WTC11 (cell line): ENCODE results near the gene ACSL4. TPM values are rescaled to one million over a fixed set of nuclear protein-coding genes. Genes with fewer than 3 reads are reported as not detected.

ENCODE experiments used
- ATAC-seq: fragments of 200-7000 bp; cut with Tn5 transposase; 2 replicates; pipeline ENCODE4 v1.10.0; 2021; ENCODE audit warnings: mild to moderate bottlenecking, moderate library complexity
- Bru-seq: library from RNA; stranded (reverse); fragments of 400-500 nt; gene quantifications from one replicate; lab custom pipeline; 2021; lab: Mats Ljungman, UMichigan
- CTCF ChIA-PET: fragments of 300-600 bp; sonication (Branson Sonifier 250); formaldehyde crosslinking; loops from one replicate; lab custom pipeline; 2021; ENCODE audit warnings: antibody characterized with exemption; lab: Charles Lee
- POLR2A ChIA-PET: fragments of 350-600 bp; sonication (Branson Sonifier 250); formaldehyde crosslinking; loops from one replicate; lab custom pipeline; 2021; ENCODE audit warnings: antibody characterized with exemption; lab: Charles Lee
- DNase-seq: peaks from one replicate; pipeline ENCODE4 v3.0.0; 2021; ENCODE audit warnings: low spot score
- H3K27ac Mint-ChIP-seq: 2 replicates; pipeline ENCODE4 v1.8.0; 2021; ENCODE audit warnings: mixed read lengths
- H3K27me3 Mint-ChIP-seq: 2 replicates; pipeline ENCODE4 v1.8.0; 2021; ENCODE audit warnings: low read depth, mild to moderate bottlenecking, moderate library complexity, mixed read lengths
- H3K36me3 Mint-ChIP-seq: 2 replicates; pipeline ENCODE4 v1.8.0; 2021; ENCODE audit warnings: mixed read lengths
- H3K4me1 Mint-ChIP-seq: 2 replicates; pipeline ENCODE4 v1.8.0; 2022; ENCODE audit warnings: mixed read lengths
- H3K4me3 Mint-ChIP-seq: 2 replicates; pipeline ENCODE4 v1.8.0; 2021; ENCODE audit warnings: mild to moderate bottlenecking, moderate library complexity, mixed read lengths
- H3K9me3 Mint-ChIP-seq: 2 replicates; pipeline ENCODE4 v1.8.0; 2021; ENCODE audit warnings: mixed read lengths
- CBFB ChIP-seq: sonication (generic); formaldehyde crosslinking; IDR thresholded peaks from 2 replicates; pipeline ENCODE4 v1.8.1; 2022; ENCODE audit warnings: mild to moderate bottlenecking, low read depth, missing genetic modification reagents
- E2F4 ChIP-seq: sonication (generic); formaldehyde crosslinking; IDR thresholded peaks from 2 replicates; pipeline ENCODE4 v1.8.1; 2022; ENCODE audit warnings: low read depth, mild to moderate bottlenecking, moderate library complexity, missing genetic modification reagents, borderline replicate concordance
- MLX ChIP-seq: sonication (generic); formaldehyde crosslinking; IDR thresholded peaks from 2 replicates; pipeline ENCODE4 v1.8.1; 2023; ENCODE audit warnings: mild to moderate bottlenecking, missing genetic modification reagents, moderate library complexity
- MYBL2 ChIP-seq: sonication (generic); formaldehyde crosslinking; IDR thresholded peaks from 2 replicates; pipeline ENCODE4 v1.8.1; 2023; ENCODE audit warnings: mild to moderate bottlenecking, moderate library complexity, missing genetic modification reagents
- PRDM15 ChIP-seq: sonication (generic); formaldehyde crosslinking; IDR thresholded peaks from 2 replicates; pipeline ENCODE4 v1.8.0; 2022; ENCODE audit warnings: missing genetic modification reagents
- RORB ChIP-seq: fragments of 250-450 bp; sonication (Bioruptor Pico); IDR thresholded peaks from 2 replicates; pipeline ENCODE4 v1.9.0; 2021; ENCODE audit warnings: mild to moderate bottlenecking
- SP1 ChIP-seq: sonication (generic); formaldehyde crosslinking; conservative IDR thresholded peaks from 2 replicates; pipeline ENCODE4 v1.8.1; 2022; ENCODE audit warnings: missing genetic modification reagents
- TP53 ChIP-seq: sonication (generic); formaldehyde crosslinking; IDR thresholded peaks from 2 replicates; pipeline ENCODE4 v1.8.1; 2023; ENCODE audit warnings: mild to moderate bottlenecking, missing genetic modification reagents
- ZNF232 ChIP-seq: sonication (generic); formaldehyde crosslinking; IDR thresholded peaks from 2 replicates; pipeline ENCODE4 v1.8.0; 2022; ENCODE audit warnings: mild to moderate bottlenecking, missing genetic modification reagents
- ZNF423 ChIP-seq: fragments of 250-450 bp; sonication (Bioruptor Pico); IDR thresholded peaks from 2 replicates; pipeline ENCODE4 v2.1.2; 2022; ENCODE audit warnings: mild to moderate bottlenecking, moderate library complexity
- ZNF425 ChIP-seq: fragments of 250-450 bp; sonication (Bioruptor Pico); conservative IDR thresholded peaks from 2 replicates; pipeline ENCODE4 v1.9.0; 2021; ENCODE audit warnings: mild to moderate bottlenecking
- long read RNA-seq, 3 experiments: library from RNA in 1 of 3; library from capped mRNA in 1 of 3; library from polyadenylated mRNA in 1 of 3; unstranded in 2 of 3; stranded (forward) in 1 of 3; transcript quantifications; one replicate each; pipeline ENCODE4 v2.0.0, GENCODE V29; 2021
- total RNA-seq: library from RNA; stranded (reverse); gene quantifications from 3 replicates; pipeline ENCODE4 v1.2.3, GENCODE V29; 2021
- TF ChIP-seq, protein P1 (sequence below): sonication (generic); formaldehyde crosslinking; IDR thresholded peaks from 2 replicates; pipeline ENCODE4 v1.8.0; 2022; ENCODE audit warnings: mild to moderate bottlenecking, missing genetic modification reagents

Gene ACSL4
- total RNA-seq (46.7 to 57.7 TPM (median 47.2 TPM) in 3 replicates), Bru-seq, nascent RNA (percentile 76 among the genes with signal in this experiment)
- long read RNA-seq, experiment 1, full-length matches to known transcripts: 25 of 249 reads
- long read RNA-seq, experiment 1, partial matches to known transcripts: 29 of 249 reads
- long read RNA-seq, experiment 1, other reads (novel, unspliced or antisense): 195 of 249 reads
- long read RNA-seq, experiment 2, full-length matches to known transcripts: 5 of 93 reads
- long read RNA-seq, experiment 2, partial matches to known transcripts: 16 of 93 reads
- long read RNA-seq, experiment 2, other reads (novel, unspliced or antisense): 72 of 93 reads
- long read RNA-seq, experiment 3, full-length matches to known transcripts: 1 of 18 reads
- long read RNA-seq, experiment 3, partial matches to known transcripts: 11 of 18 reads
- long read RNA-seq, experiment 3, other reads (novel, unspliced or antisense): 6 of 18 reads

GRCh38 chrX:109732807-109733612, at the start of gene ACSL4:
ACSL4 (minus strand) TSS chrX:109733257; CDS start chrX:109683363, 49,894 bp downstream.
- Mint-ChIP-seq H3K9me3 (peaks cover 3% of the 10 kb centered on the region; the same call in 1 of the 2 replicates), H3K27ac (peak within 1 kb of the TSS; percentile 95), H3K4me3 (peak within 1 kb of the TSS; percentile 95), H3K4me1 (peaks cover 12% of the 10 kb centered on the region), H3K36me3 (peaks cover 8% of the 10 kb centered on the region), H3K27me3 (no peaks in the 10 kb centered on the region)
- ATAC-seq (peak; percentile 94), DNase-seq (peak; percentile 82)
- ChIA-PET CTCF (interaction anchor here (0.7 to 1.8 kb wide), 3 partner anchors 20 to 158 kb away, joined by 3 to 5 read pairs (median 3); no protein-coding TSS in a partner anchor), POLR2A (no interaction called here)
- TF ChIP-seq MYBL2 (CRISPR knock-in tag): 0 out of 2 replicates have a peak, but pooled peaks have one; percentile 47
- 0 out of 2 replicates have a peak, but pooled peaks have one; percentile 23 for TF ChIP-seq SP1
- no peak for TF ChIP-seq ZNF425
- TF ChIP-seq, protein P1, sequence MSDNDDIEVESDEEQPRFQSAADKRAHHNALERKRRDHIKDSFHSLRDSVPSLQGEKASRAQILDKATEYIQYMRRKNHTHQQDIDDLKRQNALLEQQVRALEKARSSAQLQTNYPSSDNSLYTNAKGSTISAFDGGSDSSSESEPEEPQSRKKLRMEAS: peak; percentile 37; the same call in 1 of the 2 replicates
- no peak for TF ChIP-seq PRDM15
- no peak for TF ChIP-seq RORB (CRISPR knock-in tag)
- TF ChIP-seq, all 79 proteins: peak for 3

GRCh38 chrX:109777749-109778148, 44.7 kb upstream of the ACSL4 start:
- H3K4me3 Mint-ChIP-seq: no peak overlapping the region
- DNase-seq (no peak), ATAC-seq (no peak)
- H3K4me1 Mint-ChIP-seq: peaks cover 19% of the 10 kb centered on the region
- no peaks in the 10 kb centered on the region for H3K9me3 Mint-ChIP-seq
- H3K27ac Mint-ChIP-seq: no peak overlapping the region
- H3K27me3 Mint-ChIP-seq: no peaks in the 10 kb centered on the region
- POLR2A ChIA-PET: no interaction called here
- TF ChIP-seq E2F4 (no peak), CBFB (no peak), ZNF423 (CRISPR knock-in tag) (no peak), ZNF232 (no peak), MLX (no peak), TP53 (CRISPR knock-in tag) (no peak), ZNF425 (no peak)
- TF ChIP-seq, protein P1: no peak
- CTCF ChIA-PET: no interaction called here
- H3K36me3 Mint-ChIP-seq: no peaks in the 10 kb centered on the region
